GM21737 (cell line): Measurements from ENCODE around the gene CCT7.
A peak's percentile ranks its signal among the peaks of the same experiment; 100 is the strongest.

ENCODE experiments used
- ATAC-seq: cut with Tn5 transposase; IDR thresholded peaks from one replicate; pipeline ENCODE4 v1.9.1; 2021; ENCODE audit warnings: mild to moderate bottlenecking, moderate library complexity; ENCODE audit not compliant: unreplicated experiment

CCT7 gene

GRCh38 chr2:73291461-73292315 is 57.6 kb downstream of the CCT7 start:
- no peak for ATAC-seq

- no peak for ATAC-seq
Observed at GRCh38 chr2:73292316-73292905, 58.3 kb downstream of the CCT7 start.

- peak; percentile 11 for ATAC-seq
Observed at GRCh38 chr2:73292906-73293533, 58.9 kb downstream of the CCT7 start.

- ATAC-seq, result peak; percentile 87
Observed at GRCh38 chr2:73293534-73294171, 59.5 kb downstream of the CCT7 start, which contains the start of gene EGR4. TSS of gene EGR4 (minus strand) at chr2:73293548. CDS start at chr2:73293317, 231 bp downstream.

DNA sequence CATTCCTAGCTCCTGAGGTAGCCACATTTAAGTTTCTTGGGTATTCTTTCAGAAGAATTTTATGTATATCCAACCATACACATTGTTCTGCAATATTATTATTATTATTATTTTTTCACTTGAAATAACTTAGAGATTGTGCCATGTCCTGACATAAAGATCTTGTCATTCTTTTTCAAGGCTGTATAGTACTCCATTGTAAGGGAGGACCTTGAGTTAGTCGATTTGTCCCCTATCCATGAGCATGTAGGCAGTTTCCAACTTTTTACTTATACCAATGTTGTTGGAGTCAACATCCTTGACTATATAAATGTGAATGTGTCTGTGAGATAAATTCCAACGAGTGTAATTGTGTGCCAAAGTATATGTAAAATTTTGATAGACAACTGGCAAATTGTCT is 60.1 kb downstream of the CCT7 start:
- no peak for ATAC-seq

DNA sequence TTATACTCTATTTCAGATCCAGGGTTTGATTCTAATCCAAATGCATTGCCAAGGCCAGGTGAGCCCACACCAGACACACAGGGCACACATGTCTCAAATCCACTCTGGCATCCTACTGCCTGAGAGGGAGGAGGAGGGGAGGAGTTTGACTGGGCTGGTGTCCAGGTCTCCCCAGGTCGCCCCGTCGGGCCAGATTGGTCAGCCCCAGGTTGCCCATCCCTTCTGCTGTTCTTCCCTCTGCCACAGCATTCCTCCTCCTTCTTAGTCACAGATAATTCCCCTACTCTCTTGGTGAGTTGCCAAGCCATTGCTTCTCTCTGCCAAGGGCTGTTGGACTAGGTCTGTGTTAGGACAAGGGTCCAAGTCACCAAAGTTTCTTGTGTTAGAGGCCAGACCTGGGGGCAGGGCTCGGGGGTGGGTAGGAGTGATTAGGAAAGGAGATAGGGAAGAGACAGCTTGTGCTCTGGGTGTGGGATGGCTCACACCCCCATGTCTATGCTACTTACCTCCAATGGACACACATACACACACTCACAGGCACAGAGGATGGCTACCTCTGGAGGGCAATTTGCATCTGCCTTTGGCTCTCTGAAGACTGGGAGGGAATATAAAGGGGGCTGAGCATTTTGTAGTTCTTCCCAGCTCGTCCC is 61.8 kb downstream of the CCT7 start:
- no peak for ATAC-seq

GRCh38 chr2:73297151-73297559 is 63.0 kb downstream of the CCT7 start:
- ATAC-seq, result no peak

GRCh38 chr2:73297586-73297985 is 63.5 kb downstream of the CCT7 start:
- no peak for ATAC-seq

- ATAC-seq, result no peak
Observed at GRCh38 chr2:73300926-73301325, 66.8 kb downstream of the CCT7 start.

DNA sequence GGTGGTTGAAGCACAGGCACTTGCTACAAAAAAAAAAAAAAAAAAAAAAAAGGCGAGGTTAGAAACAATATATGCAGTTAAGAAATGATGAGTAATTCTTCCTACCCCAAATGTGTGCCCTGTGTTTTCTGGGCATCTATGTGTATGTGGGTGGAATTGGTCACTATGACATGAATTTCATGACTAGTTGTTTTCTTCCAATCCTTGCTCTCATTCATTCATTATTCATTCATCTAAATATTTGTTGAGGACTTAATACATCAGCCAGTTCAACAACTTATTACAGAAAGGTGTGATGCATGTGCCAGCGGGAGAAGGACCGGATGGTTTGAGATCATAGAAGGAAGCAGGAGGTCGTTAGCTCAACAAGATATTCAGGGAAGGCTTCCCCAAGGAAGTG is 67.5 kb downstream of the CCT7 start:
- ATAC-seq, result no peak
